GM19240 (cell line): ENCODE measurements around the gene CFAP221.
A peak's percentile ranks its signal among the peaks of the same experiment; 100 is the strongest.

Experiments
- DNase-seq: peaks from one replicate; pipeline ENCODE4 v3.0.0; 2011; ENCODE audit warnings: low spot score; ENCODE audit not compliant: insufficient read length

The CFAP221 gene

DNA sequence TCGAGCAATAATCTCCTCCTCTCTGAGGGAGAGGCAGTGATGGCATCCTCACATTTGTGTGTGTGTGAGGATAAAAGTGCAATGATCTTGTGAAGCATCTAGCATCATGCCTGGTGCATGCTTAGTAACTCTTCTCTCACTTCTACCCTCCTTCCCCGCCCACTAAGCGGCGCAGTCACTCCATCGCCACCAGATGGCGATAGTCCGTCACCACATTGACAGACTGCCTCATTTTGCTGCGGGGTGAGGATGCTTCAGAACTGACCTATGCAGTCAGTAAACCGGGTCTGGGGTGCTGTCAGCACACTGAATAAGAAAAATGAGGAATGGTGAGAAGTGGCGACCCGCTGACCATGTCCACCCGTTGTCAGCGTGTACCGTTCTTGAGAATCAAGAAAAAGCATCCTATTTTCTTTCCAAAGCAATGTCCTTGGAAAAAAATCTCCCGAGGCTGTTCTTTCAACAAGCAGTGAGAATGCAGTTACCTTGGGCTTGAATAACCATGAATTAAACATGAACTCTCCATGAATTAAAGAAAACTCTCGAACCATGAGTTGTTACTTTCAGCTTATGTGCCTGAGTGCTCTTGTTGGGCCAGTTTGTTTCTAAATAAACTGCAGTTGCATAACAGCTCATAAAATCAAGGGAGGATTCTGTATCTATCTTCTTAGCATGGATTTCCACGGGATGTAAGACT is 97.5 kb downstream of the CFAP221 start:
- DNase-seq = peak; percentile 66

DNA sequence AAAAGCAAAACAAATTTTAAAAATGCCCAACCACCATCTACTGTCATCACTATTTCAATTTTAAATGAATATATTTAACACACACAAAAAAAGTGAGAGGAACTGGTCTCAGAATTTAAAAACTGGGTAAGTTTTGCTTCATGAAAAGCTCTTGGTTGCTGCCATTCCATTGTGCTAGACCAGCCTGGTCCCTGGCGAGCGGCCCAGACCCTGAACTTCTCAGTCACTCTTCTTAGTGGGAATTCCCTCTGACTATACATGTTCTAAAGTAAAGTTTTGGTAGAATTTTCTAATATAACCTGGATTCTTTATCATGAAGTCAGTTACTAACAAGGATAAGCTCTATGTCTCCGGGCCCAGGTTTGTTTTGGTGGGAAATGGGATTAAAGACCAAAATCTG is 99.9 kb downstream of the CFAP221 start:
- DNase-seq = no peak

DNA sequence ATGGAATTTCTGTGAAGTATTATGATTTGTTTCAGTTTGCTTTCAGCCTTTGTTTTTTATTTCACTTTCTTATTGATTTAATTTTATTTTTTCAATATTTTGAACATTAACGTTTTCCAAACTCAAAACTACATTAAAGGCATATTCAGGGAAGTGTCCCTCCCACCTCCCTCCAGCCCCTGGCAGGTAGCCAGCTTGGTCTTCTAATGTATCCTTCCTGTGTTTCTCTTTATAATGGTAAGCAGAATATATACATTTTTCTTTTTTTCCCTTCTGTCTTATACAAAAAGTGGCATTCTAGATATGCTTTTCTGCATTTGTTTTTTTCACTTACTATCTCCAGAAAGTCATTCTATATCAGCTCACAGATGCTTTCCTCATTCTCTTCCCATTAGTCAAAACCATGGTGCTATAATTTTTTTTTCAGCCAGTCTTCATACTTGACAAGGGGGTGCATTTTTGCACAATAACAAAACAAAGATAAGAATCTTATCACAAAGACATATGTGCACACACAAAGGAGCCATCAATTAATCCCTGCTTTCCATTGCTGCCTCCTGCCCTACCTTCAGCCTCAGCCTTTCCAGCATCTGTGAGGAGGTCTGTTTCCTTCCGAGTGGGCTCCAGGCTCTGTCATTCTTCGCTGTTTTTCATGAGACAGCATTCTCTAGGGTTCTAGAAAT is 101.1 kb downstream of the CFAP221 start:
- DNase-seq = no peak

DNA sequence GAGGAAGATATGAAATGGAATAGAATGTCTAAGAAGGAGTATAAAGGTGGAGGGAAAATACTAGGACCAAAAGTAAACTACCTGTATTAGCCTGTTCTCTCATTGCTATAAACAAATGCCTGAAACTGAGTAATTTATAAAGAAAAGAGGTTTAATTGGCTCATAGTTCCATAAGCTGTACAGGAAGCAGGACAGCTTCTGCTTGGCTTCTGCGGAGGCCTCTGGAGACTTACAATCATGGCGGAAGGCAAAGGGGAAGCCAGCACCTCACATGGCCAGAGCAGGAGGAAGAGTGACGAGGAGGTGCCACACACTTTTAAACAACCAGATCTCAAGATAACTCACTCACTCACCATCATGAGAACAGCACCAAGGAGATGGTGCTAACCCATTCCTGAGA is 101.9 kb downstream of the CFAP221 start:
- DNase-seq = no peak

DNA sequence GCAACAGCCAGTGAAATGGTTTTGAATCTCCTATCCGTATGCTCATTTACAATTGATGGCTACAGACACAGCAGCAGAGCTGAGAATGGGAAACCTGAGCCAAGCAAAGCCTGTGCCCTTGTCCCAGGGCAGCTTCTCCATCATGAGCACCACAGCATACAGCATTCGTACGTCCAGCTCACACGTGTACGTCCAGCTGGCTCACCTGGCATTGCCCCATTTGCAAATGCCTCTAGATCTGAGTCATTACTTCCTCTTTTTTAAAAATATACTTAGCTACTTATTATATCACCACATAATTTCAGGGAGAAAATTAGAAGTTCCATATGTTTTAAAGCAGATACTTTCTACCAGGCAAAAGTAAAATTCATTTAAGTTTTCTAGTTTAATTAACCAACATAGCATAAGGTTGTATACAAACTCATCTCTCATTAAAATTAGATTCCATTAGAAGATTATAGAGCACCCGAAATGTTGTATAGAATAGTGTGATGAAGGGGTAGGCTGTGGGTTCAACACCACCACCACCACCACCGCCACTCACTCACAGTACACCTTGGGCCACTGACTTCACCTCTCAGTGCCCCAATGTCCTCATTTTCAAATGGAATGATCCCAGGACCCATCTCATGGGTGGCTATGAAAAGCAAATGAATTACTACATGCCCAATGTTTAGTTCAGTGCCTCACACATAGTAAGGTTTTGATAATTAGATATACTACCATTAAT is 103.4 kb downstream of the CFAP221 start:
- DNase-seq = no peak

DNA sequence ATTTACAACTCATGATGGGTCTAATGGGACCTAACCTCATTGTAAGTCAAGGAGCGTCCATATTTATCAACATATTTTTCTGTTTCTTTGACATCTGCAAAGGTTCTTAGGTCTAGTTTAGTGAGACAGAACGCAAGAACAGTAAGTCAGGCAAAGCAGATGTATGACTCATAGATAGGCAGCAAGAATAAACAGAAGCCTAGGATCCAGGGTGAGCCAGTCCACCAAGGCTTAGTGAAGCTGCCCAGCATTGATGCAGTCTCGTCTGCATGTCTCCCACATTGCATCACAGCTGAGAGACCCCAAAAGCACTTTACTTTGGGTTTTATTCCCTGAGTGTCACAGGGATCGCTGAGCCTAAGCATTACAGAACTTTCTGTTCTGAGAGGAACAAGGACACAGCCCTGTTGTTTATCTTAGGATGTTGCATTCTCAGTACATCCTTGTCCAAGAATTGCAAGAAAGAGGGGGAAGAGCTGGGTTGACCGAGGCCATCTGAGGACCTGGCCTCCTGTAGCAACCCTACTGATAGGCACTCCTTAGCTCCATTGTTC is 105.2 kb downstream of the CFAP221 start:
- no peak for DNase-seq

DNA sequence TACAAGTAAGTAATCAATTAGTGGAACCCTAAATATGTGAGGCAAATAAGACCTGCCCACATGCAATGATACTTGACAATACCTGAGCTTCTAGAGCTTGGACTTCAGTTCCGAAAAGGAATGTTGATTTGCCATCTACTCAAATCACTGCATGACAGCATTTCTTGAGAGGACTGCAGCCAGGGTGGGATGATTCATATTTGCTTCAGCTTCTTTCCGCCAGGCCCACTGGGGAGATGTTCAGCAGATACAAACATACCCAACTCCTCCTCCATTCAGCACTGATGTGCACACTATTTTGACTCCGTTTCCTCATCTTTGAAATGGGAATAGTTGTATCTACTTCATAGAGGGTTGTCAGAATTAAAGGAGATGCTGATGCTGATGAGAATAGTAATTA is 106.0 kb downstream of the CFAP221 start:
- no peak for DNase-seq

DNA sequence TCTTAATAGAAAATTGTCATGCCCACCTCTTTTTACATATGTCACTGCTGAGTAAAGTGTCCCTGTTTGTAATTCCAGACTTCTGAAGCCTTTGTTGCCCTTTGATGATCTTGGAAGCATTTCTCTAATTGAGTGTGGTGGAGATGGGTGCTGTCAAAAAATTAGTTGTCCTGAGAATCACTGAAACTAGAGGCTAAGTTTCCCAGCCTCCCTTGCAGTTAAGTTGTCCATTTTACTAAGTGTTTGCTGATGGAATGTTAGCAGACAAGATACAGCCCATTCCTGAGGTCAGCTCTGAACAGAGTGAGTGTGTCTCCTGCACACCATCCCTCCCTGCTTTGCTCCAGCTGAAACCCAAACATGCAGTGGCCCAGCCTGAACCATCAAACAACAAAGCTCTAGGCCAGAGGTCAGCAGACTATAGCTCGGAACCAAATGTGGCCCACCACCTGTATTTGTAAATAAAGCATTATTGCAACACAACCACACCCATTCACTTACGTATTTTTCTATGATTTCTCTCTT is 106.7 kb downstream of the CFAP221 start:
- no peak for DNase-seq

DNA sequence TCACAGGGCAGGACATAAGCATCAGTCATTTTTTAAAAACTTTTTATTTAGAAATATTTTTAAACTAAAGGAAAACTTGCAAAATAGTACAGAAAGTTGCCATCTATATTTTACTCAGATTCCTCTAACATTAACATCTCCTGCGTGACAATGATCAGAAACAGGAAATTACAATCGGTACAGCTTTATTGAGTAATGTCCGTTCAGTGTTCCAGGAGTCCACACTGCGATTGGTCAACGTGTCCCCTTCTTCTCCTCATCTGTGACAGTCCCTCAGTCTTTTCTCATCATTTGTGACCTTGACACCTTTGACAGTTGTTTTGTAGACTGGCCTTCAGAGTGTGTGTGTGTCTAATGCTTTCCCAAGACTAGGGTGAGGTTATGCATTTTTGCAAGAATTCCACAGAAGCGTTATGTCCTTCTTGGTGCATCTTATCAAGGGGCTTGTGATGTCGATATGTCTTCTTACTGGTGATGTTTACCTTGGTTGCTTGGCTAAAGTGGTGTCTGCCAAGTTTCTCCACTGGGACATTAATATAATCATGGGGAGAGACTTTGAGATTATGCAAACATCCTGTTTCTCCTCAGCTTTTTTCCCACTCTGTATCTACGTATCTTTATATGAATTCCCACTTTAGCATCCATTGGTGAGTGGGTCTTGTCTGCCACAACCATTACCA is 113.4 kb downstream of the CFAP221 start:
- no peak for DNase-seq

DNA sequence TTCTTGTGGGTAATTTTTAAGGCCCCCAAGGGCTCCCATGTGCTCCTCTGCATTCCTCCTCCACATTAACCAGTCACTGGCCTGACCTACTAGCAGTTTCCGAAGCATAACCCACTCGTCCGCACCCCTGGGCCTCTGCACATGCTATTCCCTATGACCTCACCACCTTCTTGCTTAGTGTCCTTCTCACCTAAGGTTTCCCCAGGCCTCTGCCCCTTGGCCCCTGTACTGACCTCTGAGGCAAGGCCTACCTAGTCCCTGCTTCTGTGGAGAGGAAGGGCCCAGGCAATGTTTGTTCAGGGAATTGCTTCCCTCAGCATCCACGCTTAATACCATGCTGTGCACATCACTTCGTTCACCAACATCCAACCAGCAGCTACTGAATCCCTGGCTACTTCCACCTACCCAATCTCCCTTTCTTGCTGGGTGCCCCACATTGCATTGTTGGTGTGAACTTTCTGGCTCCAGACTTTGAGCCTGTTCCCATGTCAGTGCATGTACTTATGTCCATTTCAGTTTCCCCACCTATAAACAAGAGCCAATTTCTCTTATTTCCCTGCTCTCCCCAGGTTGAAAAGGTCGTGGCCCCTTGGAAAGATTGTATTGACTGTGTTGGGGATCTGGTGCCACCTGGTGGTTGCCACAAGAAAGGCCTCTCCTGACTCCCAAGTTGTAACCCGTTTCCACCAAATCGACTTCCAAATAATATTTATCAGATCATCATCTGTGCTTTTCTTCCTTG is 115.5 kb downstream of the CFAP221 start:
- DNase-seq = no peak

DNA sequence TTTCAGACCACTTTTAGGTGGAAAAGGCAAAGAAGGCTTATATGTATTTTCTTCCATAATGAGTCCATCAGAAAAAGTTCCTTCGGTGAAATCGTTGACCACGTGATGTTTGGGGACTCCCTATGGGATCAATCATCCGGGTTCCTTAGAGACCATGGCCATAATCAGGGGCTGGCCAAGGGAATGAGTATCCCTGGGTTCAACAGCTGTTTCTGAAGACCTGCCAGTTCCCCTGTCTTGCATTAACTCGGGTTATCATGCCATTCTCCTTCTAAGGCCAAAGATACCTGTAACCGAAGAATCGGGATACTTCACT is 116.1 kb downstream of the CFAP221 start:
- DNase-seq = no peak

DNA sequence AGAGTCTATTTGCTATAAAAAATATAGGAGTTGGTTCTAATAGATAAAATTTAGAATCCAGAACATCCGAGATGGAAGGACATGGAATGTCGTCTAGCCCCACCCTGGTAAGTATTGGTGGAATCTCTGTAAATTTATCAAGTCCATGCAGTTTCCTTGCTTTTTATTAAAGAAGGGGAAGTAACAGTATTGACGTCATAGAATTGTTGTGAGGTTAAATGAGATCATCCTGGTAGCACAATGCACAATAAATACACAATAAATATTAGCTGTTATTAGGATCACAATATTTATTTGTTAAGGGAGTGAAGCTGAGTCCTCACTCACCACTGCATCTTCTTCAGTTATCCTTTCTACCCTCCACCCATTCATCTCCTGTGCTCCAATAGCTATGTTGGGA is 118.0 kb downstream of the CFAP221 start:
- DNase-seq = no peak

DNA sequence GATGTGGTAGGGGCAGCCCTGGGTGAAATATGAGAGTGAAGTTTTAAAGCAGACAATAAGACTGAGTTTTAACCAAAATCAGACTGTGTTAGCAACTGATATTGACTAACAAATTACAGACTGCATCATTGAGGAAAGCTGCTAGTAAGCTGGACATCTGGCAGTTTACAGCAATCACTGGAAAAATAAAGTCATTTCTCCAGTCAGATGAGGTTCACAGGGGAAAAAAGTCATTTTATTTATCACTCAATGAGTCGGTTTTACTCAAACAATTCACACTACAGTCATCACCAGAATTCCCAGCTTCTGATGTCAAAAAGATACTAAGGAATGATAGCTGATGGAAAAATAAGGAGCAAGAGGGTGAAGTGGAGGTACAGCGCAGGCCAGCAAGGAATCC is 124.3 kb downstream of the CFAP221 start:
- DNase-seq = no peak

DNA sequence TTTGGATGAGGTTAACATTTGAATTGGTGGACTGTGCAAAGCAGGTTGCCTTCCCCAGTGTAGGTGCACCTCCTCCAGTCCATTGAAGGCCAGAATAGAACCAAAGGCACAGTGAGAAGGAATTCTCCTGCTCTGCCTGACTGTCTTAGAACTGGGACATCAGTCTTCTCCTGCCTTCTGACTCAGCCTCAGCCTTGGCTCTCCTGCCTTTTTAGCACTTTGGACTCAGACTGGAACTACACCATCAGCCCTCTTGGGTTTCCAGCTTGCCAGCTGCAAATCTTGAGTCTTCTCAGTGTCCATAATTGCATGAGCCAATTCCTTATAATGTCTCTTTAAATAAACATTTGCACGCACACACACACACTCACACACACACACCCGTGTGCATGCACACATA is 126.8 kb downstream of the CFAP221 start:
- DNase-seq = no peak

DNA sequence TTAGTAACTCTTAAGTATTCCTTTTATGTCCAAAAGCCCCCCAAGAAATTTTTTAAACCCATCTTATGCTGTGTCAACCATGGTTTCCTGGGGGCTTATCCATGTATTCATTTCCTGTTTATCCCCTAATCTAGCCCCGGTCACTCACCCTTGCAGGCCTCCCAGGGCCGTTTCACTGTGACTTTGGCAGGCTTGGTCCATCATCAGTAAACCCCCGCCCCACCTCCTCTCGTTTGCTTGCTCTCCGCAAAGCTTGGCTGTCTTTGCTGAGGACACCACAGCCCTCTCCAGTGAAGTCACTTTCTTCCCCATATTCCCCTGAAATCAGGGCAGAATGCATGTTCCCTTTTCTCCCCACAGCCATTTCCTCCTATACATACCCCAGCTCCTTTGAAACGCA is 127.5 kb downstream of the CFAP221 start:
- DNase-seq = no peak

DNA sequence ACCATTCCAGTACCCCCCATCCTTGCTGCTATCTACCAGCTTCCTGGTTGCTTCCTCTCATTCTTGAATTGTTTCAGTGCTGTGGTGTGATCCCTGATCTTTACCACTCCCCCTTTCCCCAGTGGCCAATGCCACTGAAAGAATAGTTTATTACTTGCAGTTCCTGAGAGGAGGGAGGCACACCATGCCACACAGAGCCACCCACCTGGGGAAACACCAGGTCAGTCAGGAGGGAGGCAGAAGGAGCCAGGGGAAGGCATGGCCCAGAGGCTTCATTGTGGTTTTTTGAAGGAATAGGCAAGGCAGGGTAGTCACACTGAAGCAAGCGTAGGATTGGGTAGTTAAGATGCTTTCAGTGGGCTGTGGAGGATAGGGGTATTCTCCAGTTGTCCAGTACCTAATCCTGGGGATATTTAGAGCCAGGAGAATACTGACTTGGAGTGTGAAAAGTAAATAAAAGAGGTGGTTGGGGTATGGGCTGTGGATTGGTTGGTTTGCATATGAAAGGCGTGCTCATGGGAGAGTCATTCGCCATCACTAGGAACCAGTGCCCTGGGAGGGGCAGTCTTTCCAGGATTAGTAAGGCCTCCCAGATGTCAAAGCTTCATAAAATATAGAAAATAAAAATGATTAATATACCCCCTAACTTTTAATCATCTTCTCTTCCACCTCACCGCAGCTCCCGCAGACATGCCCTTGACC is 128.1 kb downstream of the CFAP221 start:
- no peak for DNase-seq

DNA sequence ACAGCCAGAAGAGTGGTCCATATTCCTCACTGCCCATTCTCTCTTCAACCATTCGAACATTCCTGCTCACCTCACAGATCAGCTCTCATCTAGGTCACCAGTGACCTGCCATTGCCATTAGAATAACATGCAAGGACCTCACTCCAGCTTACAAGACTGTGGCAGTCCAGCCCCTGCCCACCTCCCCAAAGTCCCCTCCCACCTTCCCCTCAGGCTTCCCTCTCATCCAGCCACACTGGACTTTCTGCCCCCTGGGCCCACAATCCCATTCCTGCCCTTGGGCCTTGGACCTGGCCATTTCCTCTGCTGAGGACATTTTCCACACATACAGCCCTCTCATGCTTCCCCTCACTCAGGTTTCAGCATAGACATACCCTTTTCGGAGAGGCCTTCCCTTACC is 129.5 kb downstream of the CFAP221 start:
- DNase-seq = no peak

DNA sequence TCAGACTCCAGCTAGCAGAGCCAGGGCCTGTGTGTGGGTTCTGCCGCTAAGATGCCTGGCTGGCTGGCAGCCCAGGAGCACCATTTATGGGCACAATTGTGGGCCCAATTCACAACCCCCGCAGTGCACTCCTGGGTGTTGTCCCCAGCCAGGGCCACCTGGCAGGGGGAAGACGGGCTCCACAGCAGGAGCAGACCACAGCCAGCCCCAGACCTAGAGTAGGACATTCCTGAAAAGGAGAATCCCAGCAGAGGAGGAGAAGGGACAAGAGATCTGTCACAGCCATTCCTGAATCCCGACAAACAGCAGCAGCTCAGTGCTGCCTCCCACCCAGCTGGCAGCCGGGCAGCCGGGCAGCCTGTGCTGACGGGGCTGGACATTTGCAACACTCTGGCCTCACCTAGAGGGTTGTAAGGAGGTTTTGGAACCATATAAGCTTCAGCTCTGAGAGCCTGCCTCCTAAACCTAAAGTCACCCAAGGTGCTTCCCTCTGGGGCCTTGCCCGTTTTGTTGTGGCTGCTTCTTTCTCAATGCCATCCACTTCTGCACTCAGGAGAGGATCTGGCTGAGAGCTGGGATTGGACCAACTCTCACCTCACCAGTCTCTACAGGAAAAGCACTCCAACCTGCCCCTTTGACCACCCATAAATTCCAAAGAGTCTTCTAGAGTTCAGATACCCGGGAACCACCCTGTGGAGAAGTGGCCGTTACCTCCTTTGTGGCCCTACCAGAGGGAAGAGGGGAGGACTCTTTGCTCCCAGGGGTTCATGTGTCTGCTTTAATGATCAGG is 130.7 kb downstream of the CFAP221 start:
- DNase-seq = no peak

DNA sequence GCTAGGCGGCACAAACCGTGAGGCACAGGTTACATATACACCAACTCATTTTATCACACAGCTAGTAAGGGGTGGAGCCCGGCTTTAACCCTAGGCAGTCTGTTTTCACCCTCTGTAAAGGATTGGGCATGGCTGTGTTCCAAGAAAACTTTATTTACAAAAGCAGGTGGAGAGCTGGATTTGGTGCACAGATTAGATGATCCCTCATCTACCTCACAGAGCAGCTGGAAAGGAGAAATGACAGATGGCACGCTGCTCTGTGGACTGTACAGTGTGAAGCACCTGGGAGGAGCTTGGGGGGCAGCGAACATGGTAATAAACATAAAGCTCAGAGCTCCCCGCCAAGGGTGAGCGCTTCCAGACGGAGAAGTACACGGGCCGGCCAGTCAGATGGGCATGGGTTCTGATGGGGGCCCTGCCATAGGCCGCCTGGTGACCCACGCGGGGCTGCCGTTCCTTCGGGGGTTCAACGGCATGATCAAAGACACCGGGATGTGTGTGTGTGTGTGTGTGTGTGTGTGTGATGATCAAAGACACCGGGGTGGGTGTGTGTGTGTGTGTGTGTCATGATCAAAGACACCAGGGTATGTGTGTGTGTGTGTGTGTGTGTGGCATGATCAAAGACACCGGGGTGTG is 133.9 kb downstream of the CFAP221 start:
- no peak for DNase-seq
